Left hindlimb (tissue), 1 donor: ENCODE data around the gene UNC13C.

Experiments used
- DNase-seq: peaks from one replicate; pipeline ENCODE4 v3.0.0-alpha.2; 2018

UNC13C gene

GRCh38 chr15:54504695-54505094 is 526.5 kb downstream of the UNC13C start:
- DNase-seq = no peak

GRCh38 chr15:54506977-54507524 is 528.8 kb downstream of the UNC13C start:
- no peak for DNase-seq

GRCh38 chr15:54514601-54515000 is 536.4 kb downstream of the UNC13C start:
- no peak for DNase-seq

GRCh38 chr15:54515664-54516582 is 537.7 kb downstream of the UNC13C start:
- no peak for DNase-seq

GRCh38 chr15:54517366-54517765 is 539.1 kb downstream of the UNC13C start:
- DNase-seq = no peak

- no peak for DNase-seq
Measured at GRCh38 chr15:54518156-54518882, 540.1 kb downstream of the UNC13C start.

GRCh38 chr15:54519577-54519976 is 541.3 kb downstream of the UNC13C start:
- DNase-seq = no peak

- no peak for DNase-seq
Measured at GRCh38 chr15:54520616-54521015, 542.4 kb downstream of the UNC13C start.

- DNase-seq = no peak
Measured at GRCh38 chr15:54521206-54521605, 543.0 kb downstream of the UNC13C start.

- no peak for DNase-seq
Measured at GRCh38 chr15:54528021-54528420, 549.8 kb downstream of the UNC13C start.

- DNase-seq = no peak
Measured at GRCh38 chr15:54540721-54541120, 562.5 kb downstream of the UNC13C start.

GRCh38 chr15:54547491-54547890 is 569.2 kb downstream of the UNC13C start:
- DNase-seq = no peak

- no peak for DNase-seq
Measured at GRCh38 chr15:54550954-54551353, 572.7 kb downstream of the UNC13C start.

GRCh38 chr15:54556231-54556630 is 578.0 kb downstream of the UNC13C start:
- DNase-seq = no peak

GRCh38 chr15:54559405-54560069 is 581.3 kb downstream of the UNC13C start:
- DNase-seq = no peak

GRCh38 chr15:54560417-54560816 is 582.2 kb downstream of the UNC13C start:
- DNase-seq = no peak

GRCh38 chr15:54564166-54564565 is 585.9 kb downstream of the UNC13C start:
- DNase-seq = no peak

GRCh38 chr15:54566654-54567053 is 588.4 kb downstream of the UNC13C start:
- no peak for DNase-seq

- no peak for DNase-seq
Measured at GRCh38 chr15:54567408-54568035, 589.3 kb downstream of the UNC13C start.

- no peak for DNase-seq
Measured at GRCh38 chr15:54568381-54568780, 590.1 kb downstream of the UNC13C start.

- DNase-seq = no peak
Measured at GRCh38 chr15:54571576-54571975, 593.3 kb downstream of the UNC13C start.

- DNase-seq = no peak
Measured at GRCh38 chr15:54575586-54575985, 597.3 kb downstream of the UNC13C start.
